CMK (cell line): ENCODE results near the gene NSUN6.
A peak's percentile ranks its signal among the peaks of the same experiment; 100 is the strongest.

Experiments used
- DNase-seq: peaks from one replicate; pipeline ENCODE4 v3.0.0-alpha.2; 2010; ENCODE audit warnings: low read depth

The NSUN6 gene, protein sequence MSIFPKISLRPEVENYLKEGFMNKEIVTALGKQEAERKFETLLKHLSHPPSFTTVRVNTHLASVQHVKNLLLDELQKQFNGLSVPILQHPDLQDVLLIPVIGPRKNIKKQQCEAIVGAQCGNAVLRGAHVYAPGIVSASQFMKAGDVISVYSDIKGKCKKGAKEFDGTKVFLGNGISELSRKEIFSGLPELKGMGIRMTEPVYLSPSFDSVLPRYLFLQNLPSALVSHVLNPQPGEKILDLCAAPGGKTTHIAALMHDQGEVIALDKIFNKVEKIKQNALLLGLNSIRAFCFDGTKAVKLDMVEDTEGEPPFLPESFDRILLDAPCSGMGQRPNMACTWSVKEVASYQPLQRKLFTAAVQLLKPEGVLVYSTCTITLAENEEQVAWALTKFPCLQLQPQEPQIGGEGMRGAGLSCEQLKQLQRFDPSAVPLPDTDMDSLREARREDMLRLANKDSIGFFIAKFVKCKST

DNA sequence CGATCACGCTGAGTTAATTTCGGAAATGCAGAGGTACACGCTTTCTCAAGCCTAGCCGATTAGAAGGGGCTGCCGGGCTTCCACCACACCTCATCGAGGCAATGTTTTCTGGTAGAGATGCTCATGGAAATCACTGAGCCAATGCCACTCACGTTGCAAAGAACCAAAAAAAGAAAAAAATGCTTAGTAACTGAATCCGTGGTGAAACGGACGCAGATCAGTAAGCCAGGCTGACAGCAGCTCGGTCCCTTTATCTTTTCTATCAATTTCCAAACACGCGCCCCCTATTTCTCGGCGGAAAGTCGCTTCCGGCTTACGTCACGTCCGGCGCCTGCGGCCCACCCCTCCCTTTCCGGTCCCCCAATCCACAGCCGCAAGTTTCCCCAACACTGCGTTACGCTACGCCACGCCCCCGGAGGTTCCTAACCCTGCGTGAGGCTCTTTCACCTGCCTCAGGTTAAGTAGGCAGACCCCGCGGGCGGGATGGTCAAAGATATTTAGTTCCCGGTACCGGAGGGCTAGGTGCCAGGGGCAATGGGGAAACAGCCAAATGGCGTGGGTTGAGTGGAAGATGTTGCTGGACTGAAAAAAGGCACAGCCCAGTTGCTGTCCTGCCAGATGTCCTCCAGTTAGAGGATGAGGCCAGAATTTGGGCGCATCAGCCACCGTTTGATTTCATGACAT is at the start of gene NSUN6:
Gene NSUN6, minus strand, starts transcription at position 264 of the 684 bp plus-strand sequence. CDS start 384 bp downstream, outside the sequence.
- DNase-seq, result peak; percentile 72

GRCh38 chr10:18699849-18700840 is 48.8 kb upstream of the NSUN6 start:
- no peak for DNase-seq

GRCh38 chr10:18690541-18690940 is 39.2 kb upstream of the NSUN6 start:
- DNase-seq, result no peak

DNA sequence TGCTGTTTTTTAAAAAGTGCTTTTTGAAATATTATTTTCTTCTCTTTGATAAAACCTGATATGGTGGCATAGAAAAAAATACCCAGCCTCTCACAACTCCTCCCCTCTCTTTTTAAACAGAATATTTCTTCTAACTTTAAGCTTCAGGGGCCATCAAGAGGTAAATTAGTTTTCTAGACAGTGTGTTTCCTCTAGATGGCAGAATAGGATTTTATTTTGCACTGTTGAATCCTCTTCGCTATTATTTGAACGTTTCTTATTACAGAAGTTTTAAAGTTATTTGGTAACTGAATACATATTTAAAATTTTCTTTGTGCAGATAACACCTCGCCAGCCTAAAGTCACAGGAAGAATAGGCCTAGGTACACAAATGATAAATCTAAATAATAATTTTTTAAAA is 38.1 kb upstream of the NSUN6 start:
- no peak for DNase-seq

GRCh38 chr10:18687706-18688105 is 36.3 kb upstream of the NSUN6 start:
- no peak for DNase-seq

- no peak for DNase-seq
Measured at GRCh38 chr10:18687195-18687594, 35.8 kb upstream of the NSUN6 start.

DNA sequence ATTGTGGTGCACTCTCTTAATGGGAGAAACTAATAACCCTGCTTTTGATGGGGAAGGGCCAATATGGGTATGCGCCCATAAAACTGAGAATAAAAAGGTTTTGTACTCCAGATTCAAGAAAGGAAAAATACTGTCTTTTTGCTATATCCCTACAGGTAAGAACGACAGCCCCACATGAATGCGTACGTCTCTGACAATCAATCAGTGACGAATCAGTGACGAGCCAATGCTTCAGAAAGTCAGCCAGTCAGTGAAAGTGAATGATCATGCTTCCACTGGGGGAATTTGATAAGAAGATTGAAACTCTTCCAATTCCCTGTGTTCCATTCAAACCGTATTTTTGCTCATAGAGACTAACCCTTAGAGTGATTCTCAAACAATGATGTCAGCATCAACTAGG is 34.2 kb upstream of the NSUN6 start:
- DNase-seq, result no peak

GRCh38 chr10:18684953-18685352 is 33.6 kb upstream of the NSUN6 start:
- DNase-seq, result no peak

GRCh38 chr10:18684416-18684815 is 33.0 kb upstream of the NSUN6 start:
- DNase-seq, result no peak

GRCh38 chr10:18683427-18683826 is 32.0 kb upstream of the NSUN6 start:
- DNase-seq, result no peak

DNA sequence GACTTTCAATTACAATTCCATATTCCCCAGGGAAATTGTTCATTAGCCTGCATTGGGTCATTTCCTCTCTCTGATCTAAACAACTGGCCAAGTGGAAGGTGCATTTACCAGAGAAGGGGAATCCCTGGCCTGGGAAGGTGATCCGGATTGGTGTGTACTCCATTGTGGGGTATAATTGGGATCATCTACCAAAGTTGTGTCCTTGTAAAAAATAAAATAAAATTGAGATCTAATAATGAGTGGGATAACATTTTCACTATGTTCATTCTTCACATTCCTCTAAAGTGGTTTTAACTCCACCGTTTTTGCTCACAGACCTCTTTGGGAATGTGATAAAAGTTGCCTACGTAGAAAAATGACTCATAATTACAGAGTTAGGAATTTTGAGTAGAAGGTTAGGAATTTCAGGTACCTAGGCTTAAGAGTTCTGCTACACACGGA is 30.6 kb upstream of the NSUN6 start:
- DNase-seq, result no peak

- DNase-seq, result no peak
Measured at GRCh38 chr10:18681366-18681765, 30.0 kb upstream of the NSUN6 start.

DNA sequence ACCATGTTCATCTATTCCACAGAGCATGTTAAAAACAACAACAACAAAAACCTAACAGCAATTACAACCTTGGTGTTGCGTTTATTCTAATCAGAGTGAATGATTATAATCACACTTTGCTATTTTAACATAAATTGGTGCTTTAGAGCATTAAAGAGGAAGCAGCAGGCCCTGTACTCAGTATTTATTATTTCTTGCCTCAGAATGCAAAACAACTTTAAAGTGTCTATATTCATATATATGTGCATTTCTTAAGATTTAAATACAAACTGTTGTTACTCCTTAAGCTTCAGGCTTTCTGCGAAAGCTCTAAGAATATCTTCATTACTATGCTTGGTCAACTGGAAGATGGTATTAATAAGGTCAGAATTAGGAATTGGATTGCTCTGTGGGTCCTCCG is 29.4 kb upstream of the NSUN6 start:
- no peak for DNase-seq

GRCh38 chr10:18675086-18675801 is 23.9 kb upstream of the NSUN6 start:
- DNase-seq, result no peak

DNA sequence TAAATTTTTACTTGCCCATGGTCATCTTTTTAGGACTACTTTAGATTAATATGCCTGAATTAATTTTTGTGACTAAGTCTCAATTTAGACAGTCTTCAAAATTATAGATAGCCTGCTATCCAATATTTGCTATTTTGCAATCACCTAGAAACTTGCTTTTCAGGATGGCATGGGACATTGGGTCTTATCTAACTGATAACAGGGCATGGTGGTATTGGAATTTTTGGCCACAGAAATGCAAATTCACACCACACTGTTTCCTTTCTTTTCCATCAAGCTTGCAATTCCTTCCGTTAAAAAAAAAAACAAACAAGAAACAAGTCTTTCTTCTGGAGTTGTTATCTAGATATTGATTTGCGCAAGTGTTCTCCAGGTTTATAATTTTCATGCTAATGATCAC is 16.6 kb upstream of the NSUN6 start:
- no peak for DNase-seq

- DNase-seq, result no peak
Measured at GRCh38 chr10:18666810-18667209, 15.4 kb upstream of the NSUN6 start.

DNA sequence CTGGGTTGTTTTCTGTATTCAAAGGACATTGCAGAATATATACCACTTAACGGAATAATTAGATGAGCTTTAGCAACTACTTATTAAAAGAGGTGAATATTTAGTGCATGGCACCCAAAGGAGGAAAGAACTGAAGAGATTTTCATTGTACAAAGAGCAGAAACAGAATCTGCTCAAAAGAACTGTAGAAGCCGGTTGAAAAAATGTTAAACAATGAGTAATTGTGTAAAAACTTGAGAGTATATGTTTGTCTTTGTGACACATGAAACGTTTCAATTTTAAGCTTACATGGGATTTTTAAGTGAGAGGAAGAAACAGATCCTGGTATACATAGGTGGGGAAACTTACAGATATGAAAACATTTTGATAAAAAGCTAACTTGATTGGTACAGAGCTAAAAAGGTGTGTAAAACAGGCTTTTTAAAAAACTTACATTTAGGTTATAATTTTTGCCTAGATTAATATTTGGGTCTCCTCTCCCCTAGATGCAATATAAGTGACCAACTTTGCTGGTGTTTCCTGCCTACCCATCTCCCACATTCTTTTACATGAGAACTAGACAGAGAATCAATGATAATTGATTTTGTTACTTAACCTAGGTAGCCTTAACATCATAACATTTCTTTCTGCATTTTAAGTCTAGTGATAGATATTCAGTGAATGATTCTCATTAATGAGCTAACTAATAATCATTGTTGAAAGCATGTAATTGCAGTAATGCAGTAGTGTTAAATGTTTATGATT is 14.6 kb upstream of the NSUN6 start:
- no peak for DNase-seq

- peak; percentile 24 for DNase-seq
Measured at GRCh38 chr10:18664841-18665478, 13.6 kb upstream of the NSUN6 start.

- DNase-seq, result no peak
Measured at GRCh38 chr10:18660816-18661431, 9.5 kb upstream of the NSUN6 start.
